ENCODE measurements around the gene GTPBP4. TPM values are rescaled to one million over a fixed set of nuclear protein-coding genes. Genes with fewer than 3 reads are reported as not detected.

The GTPBP4 gene
- total RNA-seq, 1 experiment from 2014 or later = 163 TPM

- ChIA-PET POLR2A (ENCODE audit: low non-redundant PET) (no interaction called here), CTCF (no interaction called here)
- intact Hi-C loops (cut with micrococcal nuclease; ENCODE audit: unreplicated experiment) = no loop called here
- H3K4me1 ChIP-seq (ENCODE audit: insufficient read depth, low read length, poor library complexity, severe bottlenecking) = peaks cover 15% of the 10 kb centered on the region
- DNase-seq (ENCODE audit: low spot score) = no peak
- no peak overlapping the region for H3K27ac ChIP-seq (ENCODE audit: low read depth, low read length, poor library complexity, severe bottlenecking)
- no peaks in the 10 kb centered on the region for H3K9me3 ChIP-seq (ENCODE audit: low read depth, low read length, poor library complexity, severe bottlenecking)
- TF ChIP-seq EZH2 (IDR thresholded peaks at IDR 0.05; ENCODE audit: borderline replicate concordance, low read depth, low read length, poor library complexity, severe bottlenecking) (no peak), CTCF (conservative IDR thresholded peaks at IDR 0.05; ENCODE audit: low read depth, low read length) (no peak)
- no peak overlapping the region for H3K4me3 ChIP-seq (ENCODE audit: low read depth, low read length, poor library complexity, severe bottlenecking)
- H3K36me3 ChIP-seq (ENCODE audit: insufficient read depth, low read length, poor library complexity, severe bottlenecking) = peaks cover 41% of the 10 kb centered on the region
- no peaks in the 10 kb centered on the region for H3K27me3 ChIP-seq (replicated peaks; ENCODE audit: insufficient read depth, low read depth, low read length, poor library complexity)
- no TSS peak for BruUV-seq (replicated peaks)
Observed at GRCh38 chr10:990808-991207, 2.6 kb downstream of the GTPBP4 start.

- ChIA-PET CTCF (no interaction called here), POLR2A (ENCODE audit: low non-redundant PET) (no interaction called here)
- Histone ChIP-seq H3K27me3 (replicated peaks; ENCODE audit: insufficient read depth, low read depth, low read length, poor library complexity) (no peaks in the 10 kb centered on the region), H3K27ac (ENCODE audit: low read depth, low read length, poor library complexity, severe bottlenecking) (no peak overlapping the region), H3K4me1 (ENCODE audit: insufficient read depth, low read length, poor library complexity, severe bottlenecking) (peaks cover 9% of the 10 kb centered on the region), H3K9me3 (ENCODE audit: low read depth, low read length, poor library complexity, severe bottlenecking) (no peaks in the 10 kb centered on the region), H3K4me3 (ENCODE audit: low read depth, low read length, poor library complexity, severe bottlenecking) (no peak overlapping the region), H3K36me3 (ENCODE audit: insufficient read depth, low read length, poor library complexity, severe bottlenecking) (peaks cover 58% of the 10 kb centered on the region)
- TF ChIP-seq CTCF (conservative IDR thresholded peaks at IDR 0.05; ENCODE audit: low read depth, low read length) = no peak
- no peak for TF ChIP-seq EZH2 (IDR thresholded peaks at IDR 0.05; ENCODE audit: borderline replicate concordance, low read depth, low read length, poor library complexity, severe bottlenecking)
- BruUV-seq (replicated peaks) = no TSS peak
- intact Hi-C loops (cut with micrococcal nuclease; ENCODE audit: unreplicated experiment) = no loop called here
- DNase-seq (ENCODE audit: low spot score) = no peak
Observed at GRCh38 chr10:992467-992866, 4.2 kb downstream of the GTPBP4 start.

GRCh38 chr10:992871-993270 lies 4.6 kb downstream of the GTPBP4 start:
- TF ChIP-seq CTCF (conservative IDR thresholded peaks at IDR 0.05; ENCODE audit: low read depth, low read length) = no peak
- TF ChIP-seq EZH2 (IDR thresholded peaks at IDR 0.05; ENCODE audit: borderline replicate concordance, low read depth, low read length, poor library complexity, severe bottlenecking) = no peak
- BruUV-seq (replicated peaks) = no TSS peak
- Histone ChIP-seq H3K4me1 (ENCODE audit: insufficient read depth, low read length, poor library complexity, severe bottlenecking) (peaks cover 9% of the 10 kb centered on the region), H3K4me3 (ENCODE audit: low read depth, low read length, poor library complexity, severe bottlenecking) (no peak overlapping the region), H3K27ac (ENCODE audit: low read depth, low read length, poor library complexity, severe bottlenecking) (no peak overlapping the region), H3K9me3 (ENCODE audit: low read depth, low read length, poor library complexity, severe bottlenecking) (no peaks in the 10 kb centered on the region), H3K36me3 (ENCODE audit: insufficient read depth, low read length, poor library complexity, severe bottlenecking) (peaks cover 62% of the 10 kb centered on the region), H3K27me3 (replicated peaks; ENCODE audit: insufficient read depth, low read depth, low read length, poor library complexity) (no peaks in the 10 kb centered on the region)
- no peak for DNase-seq (ENCODE audit: low spot score)
- ChIA-PET POLR2A (ENCODE audit: low non-redundant PET) (no interaction called here), CTCF (no interaction called here)
- intact Hi-C loops (cut with micrococcal nuclease; ENCODE audit: unreplicated experiment) = no loop called here
